ENCODE data around the gene OTOF.

DNA sequence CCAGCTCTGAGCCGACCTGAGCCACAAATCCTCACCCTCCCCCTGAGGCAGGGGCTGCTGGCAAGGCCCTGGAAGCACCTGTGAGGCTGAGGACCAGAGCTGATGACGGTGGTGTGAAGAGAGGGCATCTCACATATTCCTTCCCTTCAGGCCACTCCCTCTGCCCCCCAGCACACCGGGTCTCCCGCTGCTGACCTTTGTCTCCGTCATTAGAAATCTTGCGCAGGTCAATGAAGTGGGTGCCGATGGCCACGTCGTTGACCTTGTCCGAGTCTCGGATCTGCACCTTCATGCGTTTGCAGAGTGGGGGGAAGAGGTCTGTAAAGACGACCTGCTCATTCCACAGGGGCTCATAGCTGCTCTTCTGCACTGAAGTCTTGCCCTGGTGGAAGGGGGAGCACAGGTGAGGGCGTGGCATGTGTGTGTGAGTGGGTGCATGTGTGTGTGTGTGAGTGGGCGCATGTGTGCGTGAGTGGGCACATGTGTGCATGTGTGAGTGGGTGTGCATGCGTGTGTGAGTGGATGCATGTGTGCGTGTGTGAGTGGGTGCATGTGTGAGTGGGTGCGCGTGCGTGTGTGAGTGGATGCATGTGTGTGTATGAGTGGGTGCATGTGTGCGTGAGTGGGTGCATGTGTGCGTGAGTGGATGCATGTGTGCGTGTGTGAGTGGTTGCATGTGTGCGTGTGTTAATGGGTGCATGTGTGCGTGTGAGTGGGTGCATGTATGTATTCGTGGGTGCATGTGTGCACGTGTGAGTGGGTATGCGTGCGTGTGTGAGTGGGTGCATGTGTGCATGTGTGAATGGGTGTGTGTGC lies 4.5 kb upstream of the OTOF start:
- TF ChIP-seq EZH2phosphoT487 (IDR thresholded peaks at IDR 0.05; ENCODE audit: insufficient read depth, low read depth) (no peak), EZH2 (IDR thresholded peaks at IDR 0.05; ENCODE audit: insufficient read depth, poor library complexity, severe bottlenecking) (no peak)
